Muscle layer of colon (tissue), 2 donors: ENCODE data around the gene PADI4.
"Not testable (repeated sequence)": the region's sequence is repeated elsewhere in the genome, so short reads cannot be mapped to it uniquely, and the experiment has no call there.

Source experiments
- H3K27ac ChIP-seq: one replicate; pipeline ENCODE4 v1.7.0; 2013; ENCODE audit warnings: low read depth, mild to moderate bottlenecking, low read length, moderate library complexity
- H3K27me3 ChIP-seq, 2 donors: one replicate each; pipeline ENCODE4 v1.7.0; 2013; ENCODE audit warnings: low read length in 2 of 2, mild to moderate bottlenecking in 2 of 2; ENCODE audit not compliant: insufficient read depth in 2 of 2, control insufficient read depth in 1 of 2
- H3K36me3 ChIP-seq: one replicate; pipeline ENCODE4 v1.7.0; 2013; ENCODE audit warnings: mild to moderate bottlenecking, low read length; ENCODE audit not compliant: insufficient read depth
- H3K4me1 ChIP-seq: one replicate; pipeline ENCODE4 v1.7.0; 2013; ENCODE audit warnings: mild to moderate bottlenecking, low read length; ENCODE audit not compliant: insufficient read depth
- H3K4me3 ChIP-seq, 2 donors: one replicate each; pipeline ENCODE4 v1.7.0; 2013; ENCODE audit warnings: low read length in 2 of 2, low read depth in 1 of 2, mild to moderate bottlenecking in 1 of 2, moderate library complexity in 1 of 2
- H3K9ac ChIP-seq: one replicate; pipeline ENCODE4 v1.7.0; 2013; ENCODE audit warnings: low read length
- H3K9me3 ChIP-seq: one replicate; pipeline ENCODE4 v1.7.0; 2013; ENCODE audit warnings: mild to moderate bottlenecking, low read length
- donor health status: abdominal sarcoma.
- donor health status: Adenocarcinoma of cecum.

The PADI4 gene

DNA sequence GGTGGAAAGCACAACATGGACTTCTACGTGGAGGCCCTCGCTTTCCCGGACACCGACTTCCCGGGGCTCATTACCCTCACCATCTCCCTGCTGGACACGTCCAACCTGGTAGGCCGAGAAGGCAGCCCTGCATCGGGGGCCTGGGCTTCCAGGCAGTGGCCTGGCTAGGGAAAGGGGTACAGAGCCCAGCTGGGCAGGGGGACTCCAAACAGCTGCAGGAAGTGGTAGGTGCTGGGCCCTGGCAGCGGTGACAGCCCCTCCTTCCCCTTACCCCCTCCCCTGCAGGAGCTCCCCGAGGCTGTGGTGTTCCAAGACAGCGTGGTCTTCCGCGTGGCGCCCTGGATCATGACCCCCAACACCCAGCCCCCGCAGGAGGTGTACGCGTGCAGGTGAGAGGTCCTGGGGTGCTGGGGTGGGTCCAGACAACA, 34.0 kb downstream of the PADI4 start:
- Histone ChIP-seq H3K27me3 (no peaks in the 10 kb centered on the region), H3K4me1 (no peaks in the 10 kb centered on the region), H3K9ac (no peak overlapping the region), H3K27ac (no peak overlapping the region), H3K4me3 (no peak overlapping the region), H3K9me3 (no peaks in the 10 kb centered on the region), H3K36me3 (no peaks in the 10 kb centered on the region)

DNA sequence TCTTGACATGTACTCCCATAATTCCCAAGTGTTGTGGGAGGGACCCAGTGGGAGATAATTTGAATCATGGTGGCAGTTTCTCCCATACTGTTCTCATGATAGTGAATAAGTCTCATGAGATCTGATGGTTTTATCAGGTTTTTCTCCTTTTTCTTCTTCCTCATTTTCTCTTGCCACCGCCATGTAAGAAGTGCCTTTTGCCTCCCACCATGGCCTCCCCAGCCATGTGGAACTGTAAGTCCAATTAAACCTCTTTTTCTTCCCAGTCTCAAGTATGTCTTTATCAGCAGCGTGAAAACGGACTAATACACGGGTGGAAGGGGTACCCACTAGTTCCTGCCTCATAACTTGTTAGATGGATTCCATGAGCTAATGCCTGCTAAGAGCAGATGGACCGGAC, 37.5 kb downstream of the PADI4 start:
- H3K9me3 ChIP-seq, H3K4me1 ChIP-seq, H3K27me3 ChIP-seq: not testable (repeated sequence)

DNA sequence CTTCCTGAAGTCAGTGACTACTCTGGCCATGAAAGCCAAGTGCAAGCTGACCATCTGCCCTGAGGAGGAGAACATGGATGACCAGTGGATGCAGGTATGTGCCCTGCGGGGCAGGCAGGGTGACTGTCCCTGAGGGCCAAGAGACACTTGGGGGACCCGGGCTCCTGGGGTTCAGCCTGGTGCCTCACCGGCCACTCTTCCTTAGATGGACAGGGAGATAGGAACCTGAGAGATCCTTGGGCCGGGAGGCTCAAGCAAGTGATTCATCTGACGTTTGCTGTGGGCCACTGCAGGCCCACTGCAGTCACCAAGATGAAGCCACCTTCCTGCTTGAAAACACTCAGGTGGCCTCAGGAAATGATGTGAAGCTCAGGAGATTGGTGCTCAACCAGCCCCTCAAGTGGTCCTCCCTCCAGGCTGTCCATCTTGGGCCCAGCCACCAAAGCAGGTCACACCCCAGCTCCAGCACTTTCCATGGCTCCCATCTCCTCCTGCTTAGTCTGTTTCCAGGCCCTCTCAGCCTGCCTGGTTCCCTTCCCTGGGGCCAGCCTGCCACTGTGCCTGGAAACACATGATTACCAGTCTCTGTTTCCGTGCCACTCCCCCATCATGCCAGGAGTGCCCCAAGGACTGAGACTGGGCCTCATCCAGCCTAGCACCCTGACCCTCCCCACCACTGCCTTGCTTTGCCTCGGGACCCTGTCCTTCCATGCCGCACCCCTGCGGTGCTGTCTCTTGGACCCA, 38.2 kb downstream of the PADI4 start:
- H3K27ac ChIP-seq = no peak overlapping the region
- no peaks in the 10 kb centered on the region for H3K36me3 ChIP-seq
- H3K27me3 ChIP-seq = peaks cover 0 to 8% of the 10 kb centered on the region in 2 donors
- H3K9me3 ChIP-seq = no peaks in the 10 kb centered on the region
- H3K9ac ChIP-seq = no peak overlapping the region
- H3K4me3 ChIP-seq = no peak overlapping the region
- H3K4me1 ChIP-seq = no peaks in the 10 kb centered on the region

More for the DNA sequence above, 37.5 kb downstream of the PADI4 start:
- not testable (repeated sequence) for H3K9ac ChIP-seq, H3K36me3 ChIP-seq, H3K27ac ChIP-seq, H3K4me3 ChIP-seq

DNA sequence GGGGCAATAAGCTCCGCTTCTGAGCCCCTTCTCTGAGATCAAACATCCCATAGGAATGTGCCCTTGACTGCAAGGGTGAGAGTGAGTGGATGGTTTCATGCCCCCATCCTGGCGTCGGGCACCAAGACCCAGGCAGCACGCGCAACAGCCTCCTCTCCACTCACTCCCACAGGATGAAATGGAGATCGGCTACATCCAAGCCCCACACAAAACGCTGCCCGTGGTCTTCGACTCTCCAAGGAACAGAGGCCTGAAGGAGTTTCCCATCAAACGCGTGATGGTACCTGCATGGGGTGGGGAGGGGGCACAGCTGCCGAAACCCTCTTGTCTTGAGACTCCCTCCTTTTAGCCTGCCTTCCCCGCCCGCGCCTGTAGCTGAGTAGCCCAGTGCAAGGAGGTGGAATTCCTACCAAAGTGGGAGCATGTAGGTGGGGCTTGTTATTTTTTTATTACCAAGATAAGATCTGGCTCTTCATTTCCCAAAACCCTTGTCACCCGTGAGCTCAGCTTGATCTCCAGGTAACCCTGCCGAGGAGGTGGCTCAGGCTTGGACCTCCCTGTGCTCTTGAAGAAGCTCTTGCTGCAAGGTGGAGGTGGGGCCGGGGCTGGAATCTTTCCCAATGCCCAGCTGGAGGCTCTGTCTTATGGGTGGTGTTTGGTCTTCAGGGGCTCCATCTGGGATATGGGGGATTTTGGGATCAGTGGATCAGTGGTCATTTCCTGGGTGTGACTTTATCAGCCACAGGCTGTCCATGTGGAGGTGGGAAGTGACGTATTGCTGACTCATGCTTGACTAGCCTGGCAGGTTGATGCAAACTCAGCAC, 40.0 kb downstream of the PADI4 start:
- Histone ChIP-seq H3K9ac (no peak overlapping the region), H3K27ac (no peak overlapping the region), H3K4me1 (no peaks in the 10 kb centered on the region), H3K9me3 (no peaks in the 10 kb centered on the region), H3K4me3 (no peak overlapping the region), H3K27me3 (peaks cover 0 to 8% of the 10 kb centered on the region in 2 donors), H3K36me3 (no peaks in the 10 kb centered on the region)

DNA sequence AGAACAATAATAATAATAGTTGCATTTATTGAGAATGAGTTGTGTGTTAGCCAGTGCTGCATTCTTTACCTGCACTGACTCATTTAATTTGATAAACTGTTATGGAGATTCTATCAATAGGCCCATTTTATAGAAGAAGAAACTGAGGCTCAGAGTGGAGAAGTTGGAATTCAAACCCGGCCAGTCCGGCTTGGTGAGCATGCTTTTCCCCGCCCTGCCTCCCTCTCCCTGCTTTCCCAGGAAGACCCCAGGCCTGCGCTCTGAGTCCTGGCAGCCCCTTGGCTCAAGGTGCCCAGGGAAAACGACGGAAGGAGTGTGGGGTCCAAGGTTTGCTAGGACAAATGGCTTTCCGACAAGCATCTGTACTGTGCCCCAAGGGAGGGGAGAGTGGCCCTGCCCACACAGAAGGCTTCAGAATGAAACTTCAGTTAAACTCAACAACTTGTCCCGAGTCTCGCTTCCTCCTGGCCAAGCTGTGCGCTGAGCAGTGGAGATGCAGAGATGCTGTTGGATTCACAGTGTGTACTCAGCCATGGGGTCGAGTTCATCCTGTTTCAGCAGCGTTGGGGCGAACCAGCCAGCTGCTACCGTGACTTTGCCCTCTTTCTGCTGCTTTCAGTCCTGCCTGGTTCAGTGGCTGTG, 40.7 kb downstream of the PADI4 start:
- Histone ChIP-seq H3K27me3 (peaks cover 0 to 8% of the 10 kb centered on the region in 2 donors), H3K4me3 (no peak overlapping the region), H3K4me1 (no peaks in the 10 kb centered on the region), H3K36me3 (no peaks in the 10 kb centered on the region), H3K9ac (no peak overlapping the region), H3K27ac (no peak overlapping the region), H3K9me3 (no peaks in the 10 kb centered on the region)

DNA sequence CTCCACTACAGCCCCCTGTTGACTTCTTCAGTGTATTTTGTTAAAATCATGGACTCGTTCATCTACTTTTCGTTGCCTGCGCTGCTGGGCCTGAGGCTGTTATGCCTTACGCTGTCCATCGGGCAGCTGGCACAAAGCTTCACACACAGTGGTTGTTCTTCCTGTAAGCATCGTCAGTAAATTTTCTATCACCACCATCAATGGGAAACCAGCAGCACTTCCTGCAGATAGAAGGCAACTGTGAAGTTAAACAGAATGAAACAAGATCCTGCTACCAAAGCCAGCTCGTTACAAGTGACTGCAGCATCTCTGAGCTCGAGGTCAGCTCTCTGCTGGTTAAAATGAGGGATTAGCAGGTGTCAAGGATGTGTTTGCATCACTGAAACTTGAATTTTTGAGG, 42.1 kb downstream of the PADI4 start:
- Histone ChIP-seq H3K27me3 (peaks cover 0 to 8% of the 10 kb centered on the region in 2 donors), H3K27ac (no peak overlapping the region), H3K9ac (no peak overlapping the region), H3K4me3 (no peak overlapping the region), H3K36me3 (no peaks in the 10 kb centered on the region), H3K9me3 (no peaks in the 10 kb centered on the region), H3K4me1 (no peaks in the 10 kb centered on the region)

DNA sequence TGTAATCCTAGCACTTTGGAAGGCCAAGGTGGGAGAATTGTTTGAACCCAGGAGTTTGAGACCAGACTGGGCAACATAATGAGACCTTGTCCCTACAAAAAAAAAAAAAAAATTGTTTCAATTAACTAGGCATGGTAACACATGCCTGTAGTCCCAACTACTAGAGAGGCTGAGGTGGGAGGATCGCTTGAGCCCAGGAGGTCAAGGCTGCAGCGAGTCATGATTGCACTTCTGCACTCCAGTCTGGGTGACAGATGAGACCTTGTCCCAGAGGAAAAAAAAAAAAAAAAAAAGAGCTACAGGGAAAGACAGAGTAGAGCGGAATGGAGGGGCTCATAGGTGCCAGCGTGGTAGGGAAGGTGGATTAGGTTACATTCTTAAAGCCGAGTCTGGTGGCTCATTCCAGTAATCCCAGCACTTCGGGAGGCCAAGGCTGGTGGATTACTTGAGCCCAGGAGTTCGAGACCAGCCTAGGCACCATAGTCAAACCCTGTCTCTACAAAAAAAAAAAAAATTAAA, 43.0 kb downstream of the PADI4 start:
- peaks cover 0 to 8% of the 10 kb centered on the region in 2 donors for H3K27me3 ChIP-seq
- no peaks in the 10 kb centered on the region for H3K4me1 ChIP-seq
- no peak overlapping the region for H3K4me3 ChIP-seq
- no peak overlapping the region for H3K27ac ChIP-seq
- no peaks in the 10 kb centered on the region for H3K36me3 ChIP-seq
- no peak overlapping the region for H3K9ac ChIP-seq
- H3K9me3 ChIP-seq = no peaks in the 10 kb centered on the region

DNA sequence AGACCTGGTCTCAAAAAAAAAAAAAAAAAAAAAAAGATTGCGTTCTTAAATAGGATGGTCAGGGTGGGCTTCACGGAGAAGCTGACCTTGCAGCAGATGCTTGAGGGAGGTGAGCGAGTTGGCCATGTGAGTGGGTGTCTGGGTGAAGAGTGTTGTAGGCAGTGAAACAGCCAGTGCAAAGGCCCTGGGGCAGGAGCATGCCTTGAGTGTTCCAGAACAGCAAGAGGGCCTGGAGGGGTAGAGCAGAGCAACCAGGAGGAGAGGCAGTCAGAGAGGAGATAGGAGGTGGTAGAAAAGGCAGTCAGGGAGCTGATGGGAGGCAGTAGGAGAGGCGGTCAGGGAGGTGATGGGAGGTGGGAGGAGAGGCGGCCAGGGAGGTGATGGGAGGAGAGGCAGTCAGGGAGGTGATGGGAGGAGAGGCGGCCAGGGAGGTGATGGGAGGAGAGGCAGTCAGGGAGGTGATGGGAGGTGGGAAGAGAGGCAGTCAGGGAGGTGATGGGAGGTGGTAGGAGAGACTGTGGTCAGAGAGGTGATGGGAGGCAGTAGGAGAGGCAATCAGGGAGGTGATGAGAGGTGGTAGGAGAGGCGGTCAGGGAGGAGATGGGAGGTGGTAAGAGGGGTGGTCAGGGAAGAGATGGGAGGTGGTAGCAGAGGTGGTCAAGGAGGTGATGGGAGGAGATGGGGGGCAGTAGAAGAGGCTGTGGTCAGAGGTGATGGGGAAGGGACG, 43.8 kb downstream of the PADI4 start:
- no peak overlapping the region for H3K4me3 ChIP-seq
- peaks cover 0 to 8% of the 10 kb centered on the region in 2 donors for H3K27me3 ChIP-seq
- H3K4me1 ChIP-seq = no peaks in the 10 kb centered on the region

DNA sequence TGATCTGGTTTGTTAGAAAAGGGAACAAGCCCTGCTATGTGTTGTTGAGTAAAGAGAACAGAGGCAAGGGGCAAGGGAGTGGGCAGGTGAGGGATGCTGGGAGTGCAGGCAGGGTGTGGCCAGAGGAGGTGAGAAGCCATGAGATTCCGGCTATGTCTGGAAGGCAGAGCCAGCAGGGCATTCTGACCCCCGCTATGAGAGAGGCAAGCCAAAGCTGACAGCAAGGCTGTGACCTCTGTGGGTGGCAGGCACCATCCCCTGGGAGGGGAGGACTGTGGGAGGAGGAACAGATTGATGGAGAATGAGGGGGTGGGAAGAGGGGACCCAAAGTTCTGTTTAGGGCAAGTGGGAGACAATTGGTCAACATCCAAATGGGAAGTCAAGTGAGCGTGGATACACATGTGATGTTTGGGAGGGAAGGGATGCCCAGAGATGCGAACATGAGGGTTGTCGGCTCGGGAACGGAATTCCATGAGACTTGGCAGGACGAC, 44.5 kb downstream of the PADI4 start:
- no peak overlapping the region for H3K4me3 ChIP-seq
- no peaks in the 10 kb centered on the region for H3K36me3 ChIP-seq
- H3K27me3 ChIP-seq = peaks cover 0 to 5% of the 10 kb centered on the region in 2 donors
- no peaks in the 10 kb centered on the region for H3K4me1 ChIP-seq
- no peak overlapping the region for H3K27ac ChIP-seq
- H3K9me3 ChIP-seq = no peaks in the 10 kb centered on the region
- no peak overlapping the region for H3K9ac ChIP-seq

More for the DNA sequence above, 43.8 kb downstream of the PADI4 start:
- Histone ChIP-seq H3K9ac (no peak overlapping the region), H3K36me3 (no peaks in the 10 kb centered on the region), H3K27ac (no peak overlapping the region), H3K9me3 (no peaks in the 10 kb centered on the region)

DNA sequence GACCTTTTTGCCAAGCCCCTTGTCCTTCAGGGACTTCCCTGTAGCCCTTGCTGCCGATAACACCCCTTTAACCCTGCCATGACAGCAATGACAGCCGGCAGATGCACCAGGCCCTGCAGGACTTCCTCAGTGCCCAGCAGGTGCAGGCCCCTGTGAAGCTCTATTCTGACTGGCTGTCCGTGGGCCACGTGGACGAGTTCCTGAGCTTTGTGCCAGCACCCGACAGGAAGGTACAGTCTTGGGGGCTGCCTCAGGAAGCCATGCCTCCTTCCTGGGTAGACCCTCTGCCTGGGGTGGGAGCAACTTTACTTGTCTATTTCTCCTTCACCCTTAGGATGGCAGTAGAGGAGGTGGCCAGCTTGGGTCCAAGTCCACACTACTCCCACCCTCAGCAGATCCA, 47.9 kb downstream of the PADI4 start:
- no peak overlapping the region for H3K4me3 ChIP-seq
- no peaks in the 10 kb centered on the region for H3K4me1 ChIP-seq
- no peak overlapping the region for H3K9ac ChIP-seq
- no peak overlapping the region for H3K27ac ChIP-seq
- H3K36me3 ChIP-seq = no peaks in the 10 kb centered on the region
- H3K9me3 ChIP-seq = no peaks in the 10 kb centered on the region
- H3K27me3 ChIP-seq = no peaks in the 10 kb centered on the region
